ENCODE data around the gene FAM98C.
A peak's percentile ranks its signal among the peaks of the same experiment; 100 is the strongest.

FAM98C gene

DNA sequence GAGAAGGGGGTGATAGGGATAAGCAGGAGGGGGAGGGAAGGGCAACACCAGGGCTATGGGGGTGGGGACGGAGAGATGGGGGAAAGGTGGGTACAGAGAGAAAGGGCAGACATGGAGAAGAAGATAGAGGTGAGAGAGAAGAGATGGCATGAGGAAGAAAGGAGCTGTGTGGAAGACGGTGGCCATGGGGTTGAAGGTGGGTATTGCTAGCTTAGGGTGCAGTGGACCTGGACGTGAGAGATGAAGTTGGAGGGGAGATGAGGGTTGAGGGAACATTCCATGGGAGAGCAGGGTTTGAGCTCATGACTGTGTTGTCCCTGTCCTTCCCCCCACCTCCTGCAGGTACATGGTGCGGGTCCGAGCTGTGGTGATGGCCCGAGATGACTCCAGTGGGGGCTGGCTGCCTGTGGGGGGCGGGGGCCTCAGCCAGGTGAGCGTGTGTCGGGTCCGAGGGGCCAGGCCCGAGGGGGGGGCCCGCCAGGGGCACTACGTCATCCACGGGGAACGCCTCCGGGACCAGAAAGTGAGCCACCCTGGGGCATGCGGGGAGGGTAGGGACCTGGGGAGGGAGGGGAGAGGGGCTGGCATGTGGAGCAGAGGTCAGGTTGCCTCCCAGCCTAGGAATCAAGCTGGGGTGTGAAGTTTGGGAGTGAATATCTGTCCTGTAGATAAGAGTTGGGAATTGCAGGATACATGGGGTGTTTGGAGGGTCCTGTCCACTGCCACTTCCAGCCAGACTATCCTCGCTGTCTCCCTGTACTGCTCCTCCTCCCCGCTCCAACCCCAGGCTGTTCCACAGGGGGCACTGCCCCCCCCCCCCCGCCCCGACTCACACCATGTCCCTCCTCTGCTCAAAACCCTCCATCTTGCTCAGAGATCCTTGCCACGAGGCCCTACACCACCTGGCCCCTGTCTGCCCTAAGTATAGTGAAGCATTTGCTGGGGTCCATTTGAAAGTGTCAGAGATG lies 12.7 kb upstream of the FAM98C start:
- TF ChIP-seq CTCF (IDR thresholded peaks at IDR 0.05; ENCODE audit: borderline replicate concordance, insufficient read depth, low read depth, low read length): no peak
- no peak overlapping the region for H3K4me3 ChIP-seq (ENCODE audit: low read depth, low read length)

DNA sequence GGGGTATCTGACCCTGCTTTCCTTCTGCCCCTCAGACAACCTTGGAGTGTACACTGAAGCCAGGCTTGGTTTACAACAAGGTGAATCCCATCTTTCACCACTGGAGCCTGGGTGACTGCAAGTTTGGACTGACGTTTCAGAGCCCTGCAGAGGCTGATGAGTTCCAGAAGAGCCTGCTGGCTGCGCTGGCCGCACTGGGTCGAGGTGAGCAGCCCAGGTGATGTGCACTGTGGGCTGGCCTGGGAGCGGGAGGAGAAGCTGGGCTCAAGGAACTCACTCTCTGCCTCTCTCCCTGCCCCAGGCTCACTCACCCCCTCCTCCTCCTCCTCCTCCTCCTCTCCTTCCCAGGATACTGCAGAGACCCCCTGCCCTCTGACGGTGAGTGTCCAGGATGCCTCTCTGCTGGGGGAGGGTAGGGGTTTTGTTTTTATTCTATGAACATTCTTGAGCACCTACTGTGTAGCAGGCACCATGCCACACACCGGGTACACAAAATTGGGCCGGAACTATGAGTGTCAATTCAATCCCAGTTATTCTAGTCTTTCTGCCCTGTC lies 10.9 kb upstream of the FAM98C start:
- TF ChIP-seq CTCF (IDR thresholded peaks at IDR 0.05; ENCODE audit: borderline replicate concordance, insufficient read depth, low read depth, low read length): no peak

DNA sequence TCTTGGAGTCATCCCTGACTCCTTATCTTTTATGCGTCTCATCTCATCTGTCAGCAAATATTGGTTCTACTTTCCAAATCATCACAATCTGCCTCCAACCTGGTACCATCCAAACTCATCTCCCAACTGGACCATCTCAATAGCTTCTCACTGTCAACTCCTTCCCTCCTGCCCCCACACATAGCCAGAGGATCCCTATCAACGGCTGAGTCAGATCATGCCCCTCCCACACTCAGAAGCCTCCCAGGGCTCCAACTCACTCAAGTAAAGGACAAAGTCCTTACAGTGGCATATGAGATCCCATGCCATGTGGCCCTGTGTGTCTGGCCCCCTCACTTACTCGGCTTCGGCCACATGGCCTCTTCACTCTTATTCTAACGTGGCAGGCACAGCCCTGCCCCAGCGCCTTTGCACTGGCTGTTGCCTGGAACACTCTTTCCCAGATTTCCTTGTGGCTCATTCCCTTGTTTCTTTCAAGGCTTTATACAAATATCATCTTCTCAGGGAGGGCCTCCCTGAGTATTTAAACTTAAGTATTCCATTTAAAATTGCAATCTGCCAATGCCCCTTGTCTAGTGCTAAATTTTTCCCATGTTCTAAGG lies 10.1 kb upstream of the FAM98C start:
- no peak overlapping the region for H3K4me3 ChIP-seq (ENCODE audit: low read depth, low read length)
- no peak for TF ChIP-seq CTCF (IDR thresholded peaks at IDR 0.05; ENCODE audit: borderline replicate concordance, insufficient read depth, low read depth, low read length)

More for the DNA sequence above, 10.9 kb upstream of the FAM98C start:
- no peak overlapping the region for H3K4me3 ChIP-seq (ENCODE audit: low read depth, low read length)

- no peak overlapping the region for H3K4me3 ChIP-seq (ENCODE audit: low read depth, low read length)
- no peak for TF ChIP-seq CTCF (IDR thresholded peaks at IDR 0.05; ENCODE audit: borderline replicate concordance, insufficient read depth, low read depth, low read length)
Observed at GRCh38 chr19:38394488-38394887, 8.4 kb upstream of the FAM98C start.

GRCh38 chr19:38395381-38396114 lies 7.3 kb upstream of the FAM98C start:
- no peak for TF ChIP-seq CTCF (IDR thresholded peaks at IDR 0.05; ENCODE audit: borderline replicate concordance, insufficient read depth, low read depth, low read length)
- peak overlapping the region; percentile 29 for H3K4me3 ChIP-seq (ENCODE audit: low read depth, low read length)

- TF ChIP-seq CTCF (IDR thresholded peaks at IDR 0.05; ENCODE audit: borderline replicate concordance, insufficient read depth, low read depth, low read length): no peak
- H3K4me3 ChIP-seq (ENCODE audit: low read depth, low read length): no peak overlapping the region
Observed at GRCh38 chr19:38399081-38399480, 3.8 kb upstream of the FAM98C start.

All from GM12875 (cell line).